HG03280 (cell line): ENCODE results near the gene SCML2.
"Not testable (repeated sequence)": the region's sequence is repeated elsewhere in the genome, so short reads cannot be mapped to it uniquely, and the experiment has no call there.

Experiments
- ATAC-seq: cut with Tn5 transposase; IDR thresholded peaks from one replicate; pipeline ENCODE4 v1.9.1; 2021; ENCODE audit warnings: mild to moderate bottlenecking, moderate library complexity; ENCODE audit not compliant: unreplicated experiment

The SCML2 gene

GRCh38 chrX:18354369-18355223, at the start of gene SCML2:
Gene SCML2, minus strand, starts transcription at chrX:18354688. Its CDS starts 20,617 bp downstream, at chrX:18334071.
- no peak for ATAC-seq

- no peak for ATAC-seq
Observed at GRCh38 chrX:18401848-18402213, 47.3 kb upstream of the SCML2 start.

GRCh38 chrX:18394477-18394876, 40.0 kb upstream of the SCML2 start:
- no peak for ATAC-seq

GRCh38 chrX:18390941-18391538, 36.6 kb upstream of the SCML2 start:
- no peak for ATAC-seq

GRCh38 chrX:18389966-18390365, 35.5 kb upstream of the SCML2 start:
- ATAC-seq, result no peak

GRCh38 chrX:18377796-18378195, 23.3 kb upstream of the SCML2 start:
- ATAC-seq, result no peak

GRCh38 chrX:18375131-18375805, 20.8 kb upstream of the SCML2 start:
- ATAC-seq, result not testable (repeated sequence)

- not testable (repeated sequence) for ATAC-seq
Observed at GRCh38 chrX:18369096-18369495, 14.6 kb upstream of the SCML2 start.

- ATAC-seq, result no peak
Observed at GRCh38 chrX:18368402-18368801, 13.9 kb upstream of the SCML2 start.

- no peak for ATAC-seq
Observed at GRCh38 chrX:18360867-18361266, 6.4 kb upstream of the SCML2 start.

- ATAC-seq, result no peak
Observed at GRCh38 chrX:18353931-18354368, 538 bp downstream of the SCML2 start.

GRCh38 chrX:18351784-18352183, 2.7 kb downstream of the SCML2 start:
- no peak for ATAC-seq

- ATAC-seq, result no peak
Observed at GRCh38 chrX:18348047-18348446, 6.4 kb downstream of the SCML2 start.

GRCh38 chrX:18309401-18309800, 45.1 kb downstream of the SCML2 start:
- ATAC-seq, result no peak

GRCh38 chrX:18297251-18297650, 57.2 kb downstream of the SCML2 start:
- no peak for ATAC-seq

- ATAC-seq, result no peak
Observed at GRCh38 chrX:18294893-18295292, 59.6 kb downstream of the SCML2 start.

GRCh38 chrX:18291006-18291545, 63.4 kb downstream of the SCML2 start:
- no peak for ATAC-seq

- no peak for ATAC-seq
Observed at GRCh38 chrX:18290200-18290599, 64.3 kb downstream of the SCML2 start.

GRCh38 chrX:18288716-18289115, 65.8 kb downstream of the SCML2 start:
- no peak for ATAC-seq

- no peak for ATAC-seq
Observed at GRCh38 chrX:18286322-18286831, 68.1 kb downstream of the SCML2 start.

GRCh38 chrX:18278449-18278848, 76.0 kb downstream of the SCML2 start:
- no peak for ATAC-seq
